GM11168 (cell line): ENCODE measurements around the gene SPDYE2B.
"Not testable (repeated sequence)": the region's sequence is repeated elsewhere in the genome, so short reads cannot be mapped to it uniquely, and the experiment has no call there.

Experiments
- in situ Hi-C: fragments of 300-500 bp; cut with MboI; formaldehyde crosslinking; loops from one replicate; pipeline ENCODE4 v1.12.0; 2022; ENCODE audit warnings: low sequenced_read_pairs; ENCODE audit not compliant: unreplicated experiment

The SPDYE2B gene

DNA sequence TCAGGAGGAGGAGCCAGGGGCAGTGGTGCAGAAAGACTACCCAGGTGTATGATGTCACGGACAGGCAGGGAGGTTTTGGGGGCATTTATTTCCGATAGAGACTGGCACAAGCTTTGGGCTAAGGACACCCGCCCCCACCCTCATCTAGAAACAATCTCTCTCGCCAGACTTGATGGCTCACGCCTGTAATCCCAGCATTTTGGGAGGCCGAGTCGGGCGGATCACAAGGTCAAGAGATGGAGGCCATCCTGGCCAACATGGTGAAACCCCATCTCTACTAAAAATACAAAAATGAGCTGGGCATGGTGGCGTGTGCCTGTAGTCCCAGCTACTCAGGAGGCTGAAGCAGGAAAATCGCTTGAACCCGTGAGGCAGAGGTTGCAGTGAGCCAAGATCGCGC is 13.2 kb upstream of the SPDYE2B start:
- in situ Hi-C loops, result not testable (repeated sequence)

DNA sequence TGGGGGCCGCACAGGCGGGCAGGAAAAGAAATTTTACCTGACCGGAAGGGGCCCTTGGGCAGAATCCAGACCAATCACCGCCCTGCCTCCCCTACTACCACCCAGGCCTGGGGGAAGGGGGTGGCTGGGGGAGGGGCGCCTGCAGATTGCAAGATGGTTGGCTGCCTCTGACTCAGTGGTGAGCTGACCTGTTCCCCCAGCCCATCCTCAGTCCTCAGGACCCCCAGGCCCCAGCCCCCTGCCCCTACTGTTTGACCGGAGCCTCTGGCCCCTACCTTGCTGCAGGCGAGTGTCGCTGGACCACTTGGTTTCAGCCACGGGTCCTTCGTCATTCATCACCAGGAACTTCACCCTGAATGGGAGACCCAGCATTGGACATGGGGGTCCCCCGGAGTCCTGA is 11.3 kb upstream of the SPDYE2B start:
- in situ Hi-C loops, result not testable (repeated sequence)

DNA sequence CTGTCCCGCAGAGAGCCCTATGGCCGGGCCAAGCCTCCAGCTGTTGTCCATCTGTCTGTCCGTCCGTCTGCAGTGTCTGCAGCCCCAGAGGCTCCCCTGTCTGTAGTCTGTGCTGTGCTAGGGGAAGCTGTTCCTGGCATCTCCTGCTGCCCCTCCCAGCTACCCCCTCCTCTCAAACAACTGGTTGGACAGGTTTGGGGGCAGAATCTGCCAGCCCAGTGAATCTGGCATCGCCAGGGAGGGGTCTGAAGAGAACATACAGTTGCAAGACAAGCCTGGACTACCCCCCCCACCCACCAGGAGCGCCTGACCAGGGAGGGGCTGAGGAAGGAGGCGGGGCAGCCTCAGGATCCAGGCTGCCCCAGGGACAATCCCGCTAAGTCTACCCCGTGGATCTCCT is 7.4 kb upstream of the SPDYE2B start, which contains the start of gene UPK3BL1:
Gene UPK3BL1 (minus strand): TSS at position 101 of the 400 bp plus-strand sequence. CDS start 50 bp downstream, at position 51.
- in situ Hi-C loops, result not testable (repeated sequence)

DNA sequence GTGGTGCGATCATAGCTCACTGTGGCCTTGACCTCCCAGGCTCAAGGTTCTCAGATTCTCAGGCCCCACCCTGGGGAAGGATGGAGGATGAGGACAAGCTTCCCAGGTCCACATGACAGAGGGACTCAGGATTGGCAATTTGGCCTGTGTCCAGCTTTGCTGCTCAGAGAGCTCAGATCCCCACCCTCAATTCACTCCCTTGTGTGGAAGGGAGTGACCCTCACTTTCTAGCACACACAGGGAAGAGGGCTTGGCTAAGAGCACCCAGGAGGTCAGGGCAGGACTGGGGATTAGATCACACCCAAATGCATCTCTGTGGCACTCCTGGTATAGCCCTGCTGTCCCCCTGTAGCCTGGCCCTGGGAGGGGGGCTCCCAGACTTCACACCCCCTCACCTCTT is 6.7 kb upstream of the SPDYE2B start:
- in situ Hi-C loops, result not testable (repeated sequence)

DNA sequence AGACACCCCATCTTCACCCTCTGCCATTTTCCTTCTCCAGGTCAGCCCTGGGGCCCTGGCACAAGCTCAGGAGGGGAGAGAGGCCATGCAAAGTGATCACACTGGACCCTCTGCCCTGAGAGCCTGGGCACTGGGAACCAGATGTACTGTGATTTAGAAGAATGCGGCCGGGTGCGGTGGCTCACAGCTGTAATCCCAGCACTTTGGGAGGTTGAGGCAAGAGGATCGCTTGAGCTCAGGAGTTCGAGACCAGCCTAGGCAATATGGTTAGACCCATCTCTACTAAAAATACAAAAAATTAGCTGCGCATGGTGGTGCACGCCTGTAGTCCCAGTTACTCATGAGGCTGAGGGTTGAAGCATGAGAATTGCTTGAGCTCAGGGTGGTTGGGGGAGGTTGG is 2.3 kb upstream of the SPDYE2B start:
- in situ Hi-C loops, result not testable (repeated sequence)

DNA sequence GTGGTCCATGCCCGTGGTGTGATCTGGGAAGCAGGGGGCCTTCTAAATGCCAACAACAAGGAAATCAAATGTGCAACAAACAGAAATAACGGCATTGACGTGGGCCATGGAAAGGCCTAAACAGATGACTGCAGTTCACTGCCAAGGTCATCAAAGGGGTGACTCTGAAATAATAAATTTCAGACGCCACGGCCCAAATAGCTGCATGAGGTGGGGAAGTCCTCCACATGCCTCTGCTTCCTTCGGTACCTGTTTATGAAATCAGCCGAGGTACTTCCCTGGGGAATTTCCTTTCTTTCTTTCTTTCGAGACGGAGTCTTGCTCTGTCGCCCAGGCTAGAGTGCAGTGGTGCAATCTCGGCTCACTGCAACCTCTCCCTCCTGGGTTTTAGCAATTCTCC is 14.6 kb downstream of the SPDYE2B start:
- in situ Hi-C loops, result not testable (repeated sequence)

DNA sequence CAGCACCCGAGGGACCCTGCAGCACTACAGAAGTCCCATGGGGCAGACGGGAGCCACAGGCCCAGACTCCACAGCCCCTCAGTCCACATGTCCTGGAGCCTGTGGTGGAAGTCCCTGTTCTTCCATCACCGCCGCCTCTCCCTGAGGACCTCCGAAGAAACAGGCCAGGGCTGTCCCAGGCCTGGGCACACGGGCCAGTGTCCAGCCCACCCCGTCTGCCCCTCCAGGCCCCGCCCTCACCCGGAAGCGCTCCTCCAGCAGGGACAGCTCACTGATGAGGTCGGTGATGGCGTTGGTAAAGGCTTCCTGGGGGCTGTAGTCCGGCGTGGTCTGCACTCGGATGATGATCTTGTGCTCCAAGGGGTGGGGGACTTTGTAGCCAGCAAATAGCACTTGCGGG is 16.7 kb downstream of the SPDYE2B start:
- in situ Hi-C loops, result not testable (repeated sequence)

DNA sequence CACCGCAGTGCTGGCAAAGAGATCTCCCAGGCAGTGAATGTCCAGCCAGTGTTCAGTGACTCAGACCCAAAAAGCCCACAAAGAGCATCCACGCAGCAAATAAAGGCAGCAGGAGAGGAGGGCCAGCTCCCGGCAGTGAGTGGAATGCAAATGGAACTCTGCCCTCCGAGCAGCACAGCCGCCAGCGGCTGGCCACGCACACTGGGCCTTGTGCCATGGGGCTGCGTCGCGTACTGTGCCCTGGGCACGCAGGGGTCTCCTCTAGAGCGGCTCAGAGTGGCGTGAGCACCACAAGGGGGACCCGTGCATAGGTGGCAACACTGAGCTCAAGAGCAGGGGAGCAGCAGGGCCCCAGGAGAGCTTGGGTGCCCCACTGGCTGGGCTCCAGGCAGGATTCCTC is 17.4 kb downstream of the SPDYE2B start:
- in situ Hi-C loops, result not testable (repeated sequence)

DNA sequence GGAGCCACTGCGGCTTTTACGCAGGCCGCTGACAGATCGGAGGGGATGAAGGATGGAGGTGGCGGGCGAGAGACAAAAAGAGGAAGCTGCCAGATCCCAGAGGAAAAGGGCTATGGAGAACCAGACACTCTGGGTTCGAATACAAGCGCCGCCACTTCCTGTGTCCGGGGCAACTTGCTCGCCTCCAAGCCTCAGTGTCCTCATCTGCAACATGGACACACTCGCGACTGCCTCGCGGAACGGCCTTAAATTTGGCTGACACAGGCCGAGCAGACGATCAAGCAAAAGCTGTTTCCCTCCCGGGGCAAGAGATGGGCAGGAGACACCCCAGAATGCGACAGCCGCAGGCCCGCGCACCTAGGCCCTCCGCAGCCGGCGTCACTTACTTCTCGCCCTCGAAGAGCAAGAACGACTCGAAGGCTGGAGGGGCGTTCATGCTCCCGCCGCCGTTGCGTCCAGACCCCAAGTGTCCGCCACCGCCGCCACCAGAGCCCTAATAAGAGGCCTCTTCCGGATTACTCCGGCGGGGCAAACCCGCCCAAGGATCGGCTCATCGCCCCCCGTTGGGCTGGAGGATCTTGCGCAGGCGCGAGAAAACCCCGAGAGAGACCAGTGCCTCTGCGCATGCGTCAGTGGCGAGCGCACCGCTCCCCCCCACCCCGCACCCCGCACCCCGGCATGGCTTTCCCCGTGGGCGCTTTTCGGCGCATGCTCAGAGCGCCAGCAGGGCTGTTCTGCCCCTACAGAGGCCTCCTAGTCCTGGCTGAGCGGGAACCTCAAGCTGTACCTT is 21.2 kb downstream of the SPDYE2B start, which contains the start of gene POLR2J2:
Gene POLR2J2 (minus strand): TSS at position 498 of the 790 bp plus-strand sequence. CDS start 62 bp downstream, at position 436.
- in situ Hi-C loops, result not testable (repeated sequence)

DNA sequence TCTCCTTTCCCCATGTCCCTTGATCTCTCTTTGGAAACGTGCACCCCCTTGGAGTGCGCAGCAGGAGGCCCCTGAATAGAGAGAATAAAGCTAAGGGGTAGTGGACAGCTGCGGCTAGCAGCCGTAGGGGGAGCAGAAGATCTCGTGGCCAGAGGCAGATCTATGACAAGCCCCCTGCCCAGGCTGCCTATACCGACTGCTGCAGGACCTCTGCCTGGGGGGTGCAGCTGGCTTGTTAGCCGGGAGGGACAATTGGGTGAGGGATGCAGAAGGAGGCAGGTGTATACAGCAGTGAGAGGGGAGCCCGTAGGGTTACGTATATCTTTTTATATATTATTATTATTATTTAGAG is 21.8 kb downstream of the SPDYE2B start:
- in situ Hi-C loops, result not testable (repeated sequence)

DNA sequence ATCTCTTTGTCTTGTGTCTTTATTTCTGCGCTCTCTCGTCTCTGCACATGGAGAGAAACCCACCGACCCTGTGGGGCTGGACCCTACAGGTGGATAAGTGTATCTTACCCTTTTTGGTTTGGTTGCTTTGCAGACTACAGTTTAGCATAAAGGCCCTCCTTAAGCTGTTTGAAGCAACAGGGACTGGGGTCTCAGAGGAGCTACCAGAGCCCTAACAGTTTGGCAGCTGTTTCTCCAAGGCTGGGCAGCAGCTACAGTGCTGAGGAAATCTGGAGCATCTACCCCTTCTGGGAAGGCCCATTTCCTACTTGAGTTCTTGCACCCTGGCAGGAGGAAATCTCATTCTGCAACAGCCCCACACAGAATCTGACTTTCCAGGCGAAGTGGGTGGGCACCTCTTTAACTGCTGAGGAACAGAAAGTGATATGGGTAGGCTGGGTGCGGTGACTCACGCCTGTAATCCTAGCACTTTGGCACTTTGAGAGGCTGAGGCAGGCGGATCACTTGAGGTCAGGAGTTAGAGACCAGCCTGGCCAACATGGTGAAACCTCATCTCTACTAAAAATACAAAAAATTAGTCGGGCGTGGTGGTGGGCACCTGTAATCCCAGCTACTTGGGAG is 23.4 kb downstream of the SPDYE2B start:
- in situ Hi-C loops, result not testable (repeated sequence)

DNA sequence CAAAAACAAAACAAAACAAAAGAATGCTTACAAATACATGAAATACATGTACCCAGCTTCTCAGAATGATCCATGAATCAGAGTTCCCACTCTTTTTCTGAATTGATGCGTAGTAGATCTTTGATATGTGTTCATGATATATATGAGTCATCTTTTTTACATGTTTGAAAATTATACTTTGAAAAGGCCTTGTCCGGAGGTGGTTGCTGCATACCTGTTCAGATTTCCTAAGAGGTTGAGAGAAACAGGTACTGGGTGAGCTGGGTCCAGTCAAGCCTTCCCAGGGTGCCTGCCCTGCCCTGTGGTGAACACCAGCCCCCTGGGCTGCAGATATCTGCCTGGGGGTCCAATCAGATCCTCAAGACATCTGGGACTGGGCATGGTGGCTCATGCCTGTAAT is 25.4 kb downstream of the SPDYE2B start:
- in situ Hi-C loops, result not testable (repeated sequence)

DNA sequence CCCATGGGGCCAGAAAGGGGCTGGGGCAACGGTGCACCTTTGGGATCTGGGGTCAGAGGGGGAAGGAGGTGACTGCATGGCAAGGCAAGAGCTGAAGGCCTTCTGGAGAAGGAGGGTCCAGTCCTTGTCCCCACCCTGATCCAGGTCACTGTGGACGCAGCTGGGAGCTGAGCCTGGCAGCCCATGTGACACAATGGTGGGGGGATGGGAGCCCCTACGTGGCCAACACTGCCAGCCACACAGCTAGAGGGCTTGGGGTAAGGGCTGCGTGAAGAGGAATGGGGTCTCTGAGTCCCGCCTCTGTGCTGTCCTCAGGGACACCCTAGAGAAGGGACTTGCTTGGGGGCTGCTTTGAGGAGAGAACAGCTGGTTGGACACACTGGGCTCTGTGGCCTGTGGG is 30.7 kb downstream of the SPDYE2B start:
- in situ Hi-C loops, result not testable (repeated sequence)

DNA sequence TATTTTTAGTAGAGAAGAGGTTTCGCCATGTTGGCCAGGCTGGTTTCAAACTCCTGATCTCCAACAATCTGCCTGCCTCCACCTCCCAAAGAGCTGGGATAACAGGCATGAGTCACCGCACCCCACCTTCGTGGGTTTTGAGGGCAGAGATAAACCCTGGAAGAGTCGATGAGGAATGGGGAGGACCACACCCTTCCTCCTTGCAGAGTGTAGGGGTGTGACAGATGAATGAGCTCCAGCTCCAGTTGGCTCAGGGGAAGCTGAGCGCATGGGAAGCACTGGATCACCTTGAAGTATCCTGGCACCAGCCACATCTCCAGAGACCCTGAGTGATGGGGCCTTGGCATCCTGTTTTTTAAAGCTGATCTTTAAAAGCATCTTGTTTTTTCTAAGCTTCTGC is 32.4 kb downstream of the SPDYE2B start:
- in situ Hi-C loops, result not testable (repeated sequence)

DNA sequence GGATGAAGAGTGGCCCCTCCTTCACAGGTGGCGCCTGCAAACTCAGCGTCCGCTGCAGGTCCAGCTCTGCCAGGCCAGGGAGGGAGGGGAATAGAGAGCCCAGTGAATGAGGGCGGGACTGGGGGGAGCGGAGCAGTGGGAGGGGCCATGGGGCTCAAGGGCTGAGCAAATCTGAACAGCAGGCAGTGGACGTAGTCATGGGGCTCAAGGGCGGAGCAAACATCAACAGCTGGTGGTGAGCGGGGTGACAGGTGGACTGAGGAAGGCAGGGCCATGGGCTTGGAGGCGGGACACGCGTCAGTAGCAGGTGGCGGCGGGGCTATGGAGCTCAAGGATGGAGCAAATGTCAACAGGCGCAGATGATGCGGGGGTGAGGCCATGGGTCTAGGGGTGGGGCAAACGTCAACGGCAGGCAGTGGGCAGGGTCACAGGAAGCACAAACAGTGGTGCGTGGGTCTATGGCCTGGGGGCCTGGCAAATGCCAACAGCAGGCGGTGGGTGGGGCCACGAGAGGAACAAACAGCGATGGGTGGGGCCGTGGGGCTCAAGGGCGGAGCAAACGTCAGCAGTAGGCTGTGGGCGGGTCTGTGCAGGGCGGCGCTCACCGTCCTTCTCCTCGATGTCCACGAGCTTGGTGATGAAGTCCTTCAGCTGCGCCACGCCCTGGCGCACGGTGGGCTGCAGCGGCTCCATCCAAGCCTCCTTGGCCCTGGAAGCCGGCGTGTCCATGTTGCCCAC is 38.3 kb downstream of the SPDYE2B start:
- in situ Hi-C loops, result not testable (repeated sequence)

DNA sequence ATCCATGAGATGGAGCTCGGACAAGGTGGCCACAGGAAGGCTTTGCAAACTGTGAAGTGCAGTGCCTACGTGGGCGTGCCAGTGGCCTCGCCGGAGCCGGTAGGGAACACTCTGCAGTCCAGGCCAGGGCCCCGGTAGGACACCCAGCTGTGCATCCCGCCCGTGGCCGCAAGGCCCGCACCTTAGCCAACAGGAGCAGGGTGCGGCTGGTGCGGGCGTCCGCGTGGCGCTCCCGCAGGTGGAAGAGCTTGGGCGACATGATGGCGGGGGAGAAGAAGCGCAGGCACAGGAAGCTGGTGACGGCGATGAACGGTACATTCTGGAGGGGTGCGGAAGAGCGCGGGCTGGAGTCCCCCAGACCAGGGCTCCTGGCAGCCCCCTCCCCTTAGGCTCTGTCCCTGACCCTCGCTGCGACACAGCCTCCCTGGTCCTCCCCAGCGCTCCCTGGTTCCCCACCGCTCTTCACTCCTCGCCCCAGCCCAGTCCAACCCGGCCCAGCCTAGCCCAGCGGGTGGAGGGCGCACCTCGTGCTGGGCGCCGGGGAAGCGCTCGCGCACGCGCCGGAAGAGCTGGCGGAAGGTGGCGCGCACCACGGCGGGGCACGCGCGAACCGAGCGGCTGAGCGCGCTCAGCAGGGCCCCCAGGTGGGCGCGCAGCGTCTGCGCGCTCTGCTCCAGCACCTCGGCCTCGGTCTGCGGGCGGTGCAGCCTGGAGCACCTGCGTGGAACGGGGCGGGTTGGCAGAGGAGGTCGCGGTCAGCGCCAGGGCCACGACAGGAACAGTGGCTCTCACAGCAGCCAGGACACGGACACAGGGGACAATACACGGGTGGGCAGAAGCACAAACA is 39.5 kb downstream of the SPDYE2B start:
- in situ Hi-C loops, result not testable (repeated sequence)

DNA sequence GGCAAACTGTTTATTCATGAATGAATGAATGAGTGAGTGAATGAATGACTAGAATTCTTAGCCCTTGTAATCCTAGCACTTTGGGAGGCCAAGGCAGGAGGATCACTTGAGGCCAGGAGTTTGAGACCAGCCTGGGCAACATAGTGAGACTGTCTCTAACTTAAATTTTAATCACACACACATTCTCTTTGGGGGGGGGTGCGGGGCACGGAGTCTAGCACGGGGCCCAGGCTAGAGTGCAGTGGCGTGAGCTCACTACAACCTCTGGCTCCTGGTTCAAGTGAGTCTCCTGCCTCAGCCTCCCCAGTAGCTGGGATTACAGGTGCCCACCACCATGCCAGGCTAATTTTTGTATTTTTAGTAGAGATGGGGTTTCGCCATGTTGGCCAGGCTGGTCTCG is 40.5 kb downstream of the SPDYE2B start:
- in situ Hi-C loops, result not testable (repeated sequence)

DNA sequence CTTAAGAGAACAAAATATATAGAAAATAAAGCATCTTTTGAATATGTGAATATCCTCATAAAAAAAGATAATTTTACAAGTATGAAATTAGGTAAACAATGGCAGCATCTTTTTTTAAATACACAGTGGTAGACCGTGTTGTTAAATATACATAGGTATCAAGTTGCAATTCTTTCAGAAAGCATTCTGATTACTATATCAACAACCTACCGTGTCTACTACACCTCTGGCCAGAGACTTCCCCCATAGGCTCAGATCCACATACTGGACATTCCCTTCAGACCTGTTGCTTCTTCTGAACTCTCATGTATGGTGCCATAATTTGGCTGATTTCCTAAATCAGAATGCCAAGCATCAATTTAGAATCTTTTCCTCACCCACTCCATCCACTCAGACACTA is 43.9 kb downstream of the SPDYE2B start:
- in situ Hi-C loops, result not testable (repeated sequence)

DNA sequence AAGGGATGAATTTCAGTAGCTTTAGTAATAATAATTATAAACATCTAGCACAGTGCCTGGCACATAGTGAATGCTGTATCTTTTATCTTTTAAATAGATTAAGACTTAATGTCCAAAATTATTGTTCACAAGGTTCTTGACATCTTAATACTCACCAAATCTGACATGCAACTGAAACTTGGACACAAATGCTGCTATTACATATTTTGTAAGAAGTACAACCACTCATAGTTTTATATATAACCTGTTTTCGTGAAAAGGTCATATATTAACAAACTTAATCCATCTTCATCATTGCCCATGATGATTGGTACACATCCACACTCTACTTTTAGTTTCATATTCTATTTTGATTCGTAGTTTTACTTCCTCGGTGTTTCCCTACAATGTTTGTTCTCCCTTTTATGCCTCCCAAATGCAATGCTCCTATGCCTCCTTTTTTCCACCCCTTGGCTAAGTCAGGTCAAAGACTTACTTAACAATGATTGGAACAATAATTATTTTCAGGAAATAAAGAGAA is 45.0 kb downstream of the SPDYE2B start:
- in situ Hi-C loops, result not testable (repeated sequence)

DNA sequence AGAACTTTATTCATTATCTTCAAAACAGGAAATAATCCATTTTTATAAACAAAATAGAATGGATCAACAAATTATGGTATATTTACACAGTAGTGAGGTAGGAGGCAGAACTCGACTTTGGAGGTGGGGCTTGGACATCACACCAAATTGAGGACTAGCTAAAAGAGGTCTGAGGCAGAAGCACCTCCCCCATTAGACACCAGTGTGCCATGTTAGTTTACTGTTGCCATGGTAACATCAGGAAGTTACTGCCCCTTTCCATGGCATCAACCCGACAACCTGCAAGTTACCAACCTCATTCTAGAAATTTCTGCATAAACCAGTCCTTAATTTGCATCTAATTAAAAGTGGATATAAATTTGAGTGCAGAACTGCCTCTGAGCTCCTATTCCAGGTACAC is 45.9 kb downstream of the SPDYE2B start:
- in situ Hi-C loops, result not testable (repeated sequence)
